Measurements from ENCODE around the gene FTCD. TPM values are rescaled to one million over a fixed set of nuclear protein-coding genes. Genes with fewer than 3 reads are reported as not detected.

Gene FTCD
- total and polyA plus RNA-seq, 12 donors: 0.14 to 4.4 (median 1.1) TPM

- Histone ChIP-seq H3K27ac (no peak overlapping the region), H3K4me3 (no peak overlapping the region), H3K27me3 (no peaks in the 10 kb centered on the region), H3K4me1 (no peaks in the 10 kb centered on the region), H3K36me3 (peaks cover 12 to 93% (median 62%) of the 10 kb centered on the region in 9 donors), H3K9me3 (peaks cover 0 to 5% (median 0%) of the 10 kb centered on the region in 11 donors)
- intact Hi-C loops (cut with DNase I): loop anchor here in 1 of 10 donors (10.0 kb wide), 1 partner anchor 125 kb away; no protein-coding TSS in a partner anchor
- TF ChIP-seq CTCF (IDR thresholded peaks at IDR 0.05): no peak
- ATAC-seq (no peak), DNase-seq (peak; percentile 3 to 7)
- 90 to 93% methylated on average over 14 of the region's 14 CpGs for WGBS, 2 donors
These were observed 35.6 kb downstream of the FTCD start for GRCh38 chr21:46119637-46120271.

GRCh38 chr21:46119144-46119636 is 36.2 kb downstream of the FTCD start:
- intact Hi-C loops (cut with DNase I): loop anchor here in 1 of 10 donors (10.0 kb wide), 1 partner anchor 124 kb away; no protein-coding TSS in a partner anchor
- Histone ChIP-seq H3K27me3 (no peaks in the 10 kb centered on the region), H3K9me3 (peaks cover 0 to 10% (median 0%) of the 10 kb centered on the region in 11 donors), H3K27ac (no peak overlapping the region), H3K4me1 (no peaks in the 10 kb centered on the region), H3K36me3 (peaks cover 14 to 93% (median 65%) of the 10 kb centered on the region in 9 donors), H3K4me3 (no peak overlapping the region)
- no peak for TF ChIP-seq CTCF (IDR thresholded peaks at IDR 0.05)
- no peak for ATAC-seq
- peak in 1 of 2 donors; percentile 2 for DNase-seq
- 95 to 97% methylated on average over 12 of the region's 12 CpGs for WGBS, 2 donors

GRCh38 chr21:46118316-46119143 is 36.8 kb downstream of the FTCD start:
- H3K4me3 ChIP-seq: no peak overlapping the region
- no peak overlapping the region for H3K27ac ChIP-seq
- DNase-seq: peak in 1 of 2 donors; percentile 3
- no peak for TF ChIP-seq CTCF (IDR thresholded peaks at IDR 0.05)
- peaks cover 0 to 11% (median 0%) of the 10 kb centered on the region in 11 donors for H3K9me3 ChIP-seq
- WGBS, 2 donors: 93 to 94% methylated on average over 27 of the region's 27 CpGs
- H3K27me3 ChIP-seq: no peaks in the 10 kb centered on the region
- H3K36me3 ChIP-seq: peaks cover 14 to 98% (median 70%) of the 10 kb centered on the region in 9 donors
- intact Hi-C loops (cut with DNase I): loop anchor here in 1 of 10 donors (10.0 kb wide), 1 partner anchor 124 kb away; no protein-coding TSS in a partner anchor
- no peaks in the 10 kb centered on the region for H3K4me1 ChIP-seq
- ATAC-seq: no peak
